ENCODE results near the gene METTL18.

METTL18 gene

DNA sequence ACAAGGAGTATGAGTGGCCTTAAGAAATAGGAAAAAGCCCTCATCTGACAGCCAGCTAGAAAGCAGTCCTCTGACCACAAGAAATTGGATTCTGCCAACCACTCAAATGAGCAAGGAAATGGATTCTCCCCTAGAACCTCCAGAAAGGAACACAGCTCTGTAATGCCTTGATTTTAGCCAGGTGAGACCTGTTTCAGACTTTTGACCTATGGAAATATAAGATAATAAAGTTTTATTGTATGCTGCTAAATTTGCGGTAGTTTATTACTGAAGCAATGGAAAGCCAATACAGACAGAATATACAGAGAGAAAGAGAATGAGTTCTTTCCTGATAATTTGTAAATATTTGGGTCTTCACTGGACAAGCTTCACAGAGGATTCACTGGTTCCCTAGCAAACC, 32.0 kb downstream of the METTL18 start:
- Histone ChIP-seq H3K4me1 (ENCODE audit: control insufficient read depth, insufficient read depth, low read length, unreplicated experiment) (no peaks in the 10 kb centered on the region), H3K36me3 (ENCODE audit: insufficient read depth, low read length) (no peaks in the 10 kb centered on the region), H3K4me3 (ENCODE audit: low read depth, low read length) (no peak overlapping the region), H3K27me3 (ENCODE audit: insufficient read depth, low read length) (peaks cover 41% of the 10 kb centered on the region), H3K79me2 (ENCODE audit: control insufficient read depth, insufficient read depth, low read length, unreplicated experiment) (no peaks in the 10 kb centered on the region), H3K27ac (ENCODE audit: low read depth, low read length) (no peak overlapping the region), H2AFZ (ENCODE audit: low read length, unreplicated experiment) (no peak overlapping the region)

DNA sequence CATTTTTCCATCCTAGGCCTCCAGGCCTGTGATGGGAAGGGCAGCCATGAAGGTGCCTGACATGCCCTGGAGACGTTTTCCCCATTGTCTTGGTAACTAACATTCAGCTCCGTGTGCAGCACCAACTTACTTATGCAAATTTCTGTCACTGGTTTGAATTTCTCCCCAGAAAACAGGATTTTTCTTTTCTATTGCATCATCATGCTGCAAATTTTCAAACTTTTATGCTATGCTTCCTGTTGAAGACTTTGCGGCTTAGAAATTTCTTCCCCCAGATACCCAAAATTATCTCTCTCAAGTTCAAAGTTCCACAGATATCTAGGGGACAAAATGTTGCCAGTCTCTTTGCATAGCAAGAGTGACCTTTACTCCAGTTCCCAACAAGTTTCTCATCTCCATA, 35.7 kb downstream of the METTL18 start:
- Histone ChIP-seq H2AFZ (ENCODE audit: low read length, unreplicated experiment) (no peak overlapping the region), H3K27me3 (ENCODE audit: insufficient read depth, low read length) (peaks cover 27% of the 10 kb centered on the region), H3K36me3 (ENCODE audit: insufficient read depth, low read length) (no peaks in the 10 kb centered on the region), H3K4me3 (ENCODE audit: low read depth, low read length) (no peak overlapping the region), H3K4me1 (ENCODE audit: control insufficient read depth, insufficient read depth, low read length, unreplicated experiment) (no peaks in the 10 kb centered on the region), H3K27ac (ENCODE audit: low read depth, low read length) (no peak overlapping the region), H3K79me2 (ENCODE audit: control insufficient read depth, insufficient read depth, low read length, unreplicated experiment) (no peaks in the 10 kb centered on the region)

DNA sequence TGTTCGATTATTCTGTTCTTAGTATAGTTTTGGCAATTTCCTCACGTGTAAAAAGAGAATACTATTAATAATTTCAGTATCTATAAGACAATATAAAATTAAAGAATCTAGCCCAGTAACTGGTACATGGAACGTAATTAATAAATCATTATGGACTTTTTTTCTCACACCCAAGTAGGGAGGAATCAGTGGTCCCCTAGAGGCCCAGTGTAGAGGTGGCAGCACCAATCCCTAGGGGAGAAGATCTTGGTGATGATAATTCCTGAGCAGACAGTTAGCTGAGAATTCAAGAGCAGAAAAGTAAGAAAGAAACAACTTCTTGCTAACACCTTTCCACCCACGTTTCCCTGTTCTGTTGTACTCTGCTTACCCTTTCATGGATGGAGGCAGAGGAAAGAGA, 41.2 kb downstream of the METTL18 start:
- no peak overlapping the region for H3K4me3 ChIP-seq (ENCODE audit: low read depth, low read length)
- no peaks in the 10 kb centered on the region for H3K36me3 ChIP-seq (ENCODE audit: insufficient read depth, low read length)
- no peak overlapping the region for H2AFZ ChIP-seq (ENCODE audit: low read length, unreplicated experiment)
- H3K27ac ChIP-seq (ENCODE audit: low read depth, low read length), result no peak overlapping the region
- H3K4me1 ChIP-seq (ENCODE audit: control insufficient read depth, insufficient read depth, low read length, unreplicated experiment), result no peaks in the 10 kb centered on the region
- peaks cover 30% of the 10 kb centered on the region for H3K27me3 ChIP-seq (ENCODE audit: insufficient read depth, low read length)
- H3K79me2 ChIP-seq (ENCODE audit: control insufficient read depth, insufficient read depth, low read length, unreplicated experiment), result no peaks in the 10 kb centered on the region

DNA sequence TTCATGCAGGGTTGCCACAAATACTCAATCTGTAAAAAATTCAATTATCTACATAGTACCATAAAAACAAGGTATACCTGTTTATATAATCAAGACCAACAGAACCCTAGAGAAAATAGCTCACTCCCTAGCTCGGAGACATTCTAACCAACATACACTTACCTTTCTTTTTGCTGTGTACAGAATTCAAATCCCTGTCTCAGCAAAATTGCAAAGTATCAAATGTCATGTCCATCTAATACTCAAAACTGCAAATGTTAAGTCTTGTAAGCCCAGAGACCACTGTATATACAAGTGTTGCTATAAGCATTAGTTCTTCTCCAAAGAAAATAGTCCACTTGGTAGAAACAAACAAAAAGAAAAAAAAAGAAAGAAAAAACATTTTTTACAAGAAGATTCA, 44.7 kb downstream of the METTL18 start:
- Histone ChIP-seq H2AFZ (ENCODE audit: low read length, unreplicated experiment) (no peak overlapping the region), H3K4me3 (ENCODE audit: low read depth, low read length) (no peak overlapping the region)

DNA sequence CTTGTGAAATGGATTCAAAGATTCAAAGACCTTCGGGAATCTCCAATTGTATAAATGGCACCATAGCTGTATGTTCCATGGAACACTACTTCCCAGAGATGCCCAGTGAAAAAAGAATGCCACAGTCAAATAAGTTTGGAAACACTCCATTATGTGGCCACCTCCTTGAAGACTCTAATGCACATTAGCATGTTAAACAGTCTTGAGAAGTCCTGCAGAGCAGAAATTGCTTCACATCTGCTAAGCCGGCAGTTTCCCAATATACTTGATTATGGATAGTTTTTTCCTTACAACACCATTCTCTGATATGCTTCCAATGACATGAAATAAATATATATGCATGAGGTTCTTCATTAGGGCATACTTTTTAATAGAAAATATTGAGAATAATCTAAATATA, 48.2 kb downstream of the METTL18 start:
- Histone ChIP-seq H3K4me1 (ENCODE audit: control insufficient read depth, insufficient read depth, low read length, unreplicated experiment) (peaks cover 22% of the 10 kb centered on the region), H3K27me3 (ENCODE audit: insufficient read depth, low read length) (peaks cover 16% of the 10 kb centered on the region), H3K4me3 (ENCODE audit: low read depth, low read length) (no peak overlapping the region), H3K27ac (ENCODE audit: low read depth, low read length) (no peak overlapping the region), H3K79me2 (ENCODE audit: control insufficient read depth, insufficient read depth, low read length, unreplicated experiment) (no peaks in the 10 kb centered on the region), H2AFZ (ENCODE audit: low read length, unreplicated experiment) (no peak overlapping the region), H3K36me3 (ENCODE audit: insufficient read depth, low read length) (no peaks in the 10 kb centered on the region)

More for the DNA sequence above, 44.7 kb downstream of the METTL18 start:
- Histone ChIP-seq H3K27ac (ENCODE audit: low read depth, low read length) (no peak overlapping the region), H3K27me3 (ENCODE audit: insufficient read depth, low read length) (peaks cover 23% of the 10 kb centered on the region), H3K79me2 (ENCODE audit: control insufficient read depth, insufficient read depth, low read length, unreplicated experiment) (no peaks in the 10 kb centered on the region), H3K36me3 (ENCODE audit: insufficient read depth, low read length) (no peaks in the 10 kb centered on the region), H3K4me1 (ENCODE audit: control insufficient read depth, insufficient read depth, low read length, unreplicated experiment) (peaks cover 12% of the 10 kb centered on the region)

DNA sequence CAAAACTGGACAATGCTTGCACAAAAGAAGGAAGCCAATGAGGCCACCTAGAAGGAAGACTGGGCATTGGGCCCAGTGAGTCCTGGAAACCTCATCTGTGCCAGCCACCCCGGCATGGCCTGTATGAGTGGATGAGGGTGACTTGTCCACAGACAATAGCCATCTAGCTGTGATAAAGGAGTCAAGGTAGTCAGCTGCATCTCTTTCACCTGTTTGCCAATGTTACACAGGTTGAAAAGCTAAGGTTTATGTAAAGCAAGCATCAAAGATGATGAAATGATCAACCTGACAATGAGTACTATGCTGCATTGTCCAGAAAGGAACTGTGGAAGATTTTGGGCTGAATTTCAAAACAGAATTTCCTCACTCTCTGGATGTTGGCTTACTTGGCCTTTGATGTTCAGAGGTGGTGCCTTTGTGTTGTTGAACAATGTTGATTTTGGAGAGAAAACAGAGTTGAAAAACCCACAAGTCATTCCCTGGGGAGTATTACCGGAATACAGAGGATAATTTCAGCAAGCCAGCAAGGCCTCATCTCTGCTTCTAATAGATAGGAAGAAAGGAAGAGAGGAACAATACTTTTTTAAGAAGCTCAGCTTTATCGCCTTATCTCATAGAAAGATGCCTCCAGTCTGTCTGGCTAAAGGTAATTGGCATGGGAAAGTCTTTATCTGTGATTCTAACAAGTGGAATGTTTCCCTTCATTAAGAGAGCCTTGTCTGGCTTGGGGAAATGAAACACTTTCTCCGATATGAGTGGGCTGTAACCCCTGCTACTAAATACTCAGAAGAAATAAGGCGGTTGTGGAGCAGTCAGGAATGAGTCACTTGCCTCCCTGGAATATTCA, 49.5 kb downstream of the METTL18 start:
- Histone ChIP-seq H3K36me3 (ENCODE audit: insufficient read depth, low read length) (no peaks in the 10 kb centered on the region), H3K27me3 (ENCODE audit: insufficient read depth, low read length) (peaks cover 19% of the 10 kb centered on the region), H3K27ac (ENCODE audit: low read depth, low read length) (peak overlapping the region; percentile 51), H3K4me3 (ENCODE audit: low read depth, low read length) (0 out of 2 replicates have a peak overlapping the region, but pooled peaks have one; percentile 15), H3K4me1 (ENCODE audit: control insufficient read depth, insufficient read depth, low read length, unreplicated experiment) (peaks cover 26% of the 10 kb centered on the region), H2AFZ (ENCODE audit: low read length, unreplicated experiment) (no peak overlapping the region), H3K79me2 (ENCODE audit: control insufficient read depth, insufficient read depth, low read length, unreplicated experiment) (no peaks in the 10 kb centered on the region)

Data from ACC112 (cell line).